HG03095 (cell line): ENCODE results near the gene COL4A2.

Source experiments
- ATAC-seq: cut with Tn5 transposase; IDR thresholded peaks from one replicate; pipeline ENCODE4 v1.9.1; 2021; ENCODE audit warnings: moderate library complexity; ENCODE audit not compliant: unreplicated experiment

COL4A2 gene

DNA sequence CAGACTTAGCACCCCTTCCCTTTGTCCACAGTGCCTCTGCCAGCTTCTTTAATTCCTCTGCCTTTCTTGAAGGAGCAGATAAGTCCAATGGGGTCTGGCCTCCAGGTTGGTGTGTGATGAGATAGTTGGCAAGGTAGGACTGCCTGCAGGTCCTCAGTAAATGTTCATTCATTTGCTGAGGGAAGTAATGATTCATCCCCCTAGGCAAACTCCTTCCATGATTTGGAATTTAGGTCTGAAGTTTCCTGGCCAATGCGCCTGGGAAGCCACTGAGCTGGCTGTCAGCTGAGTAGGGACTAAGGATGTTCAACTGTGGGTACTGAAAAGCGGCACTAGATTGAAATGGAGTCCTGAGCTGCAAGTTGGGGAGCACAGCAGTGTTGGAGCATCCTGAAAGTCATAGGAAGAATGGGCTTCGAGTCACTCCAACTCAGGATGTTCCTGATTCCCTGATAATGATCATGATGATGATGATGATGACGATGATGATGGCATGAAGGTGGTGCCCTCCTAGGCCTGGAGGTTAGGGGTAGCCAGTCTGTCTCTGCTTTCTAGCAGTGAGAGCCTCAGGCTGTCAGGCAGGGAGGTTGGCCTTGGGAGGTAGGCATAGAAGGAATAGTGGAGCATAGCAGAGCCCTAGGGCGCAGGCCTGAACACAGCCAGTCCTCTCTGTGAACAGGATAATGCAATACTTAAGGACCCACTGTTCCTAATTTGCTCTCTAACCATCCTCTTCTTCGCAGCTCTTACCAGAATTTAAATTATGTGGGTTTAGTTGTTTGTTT is 44.7 kb downstream of the COL4A2 start:
- no peak for ATAC-seq

DNA sequence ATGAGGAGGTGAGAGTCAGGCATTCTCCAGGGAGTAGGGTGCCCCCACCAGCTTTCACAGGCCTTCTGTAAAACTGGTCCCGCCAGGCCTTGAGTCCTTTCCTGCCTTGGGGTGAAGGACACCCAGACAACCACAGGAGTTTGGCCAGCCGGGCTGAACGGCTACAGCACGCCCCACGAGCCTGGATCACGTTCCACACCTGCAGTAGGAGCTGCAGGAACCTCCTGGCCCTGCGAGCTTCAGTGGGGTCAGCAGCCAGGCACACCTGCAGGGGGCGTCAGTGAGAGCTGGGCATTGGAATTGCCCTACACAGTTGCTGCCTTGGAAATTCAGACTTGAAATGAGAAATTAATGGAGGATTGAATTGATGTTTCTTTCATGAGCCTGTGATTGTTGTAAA is 45.7 kb downstream of the COL4A2 start:
- ATAC-seq, result no peak

DNA sequence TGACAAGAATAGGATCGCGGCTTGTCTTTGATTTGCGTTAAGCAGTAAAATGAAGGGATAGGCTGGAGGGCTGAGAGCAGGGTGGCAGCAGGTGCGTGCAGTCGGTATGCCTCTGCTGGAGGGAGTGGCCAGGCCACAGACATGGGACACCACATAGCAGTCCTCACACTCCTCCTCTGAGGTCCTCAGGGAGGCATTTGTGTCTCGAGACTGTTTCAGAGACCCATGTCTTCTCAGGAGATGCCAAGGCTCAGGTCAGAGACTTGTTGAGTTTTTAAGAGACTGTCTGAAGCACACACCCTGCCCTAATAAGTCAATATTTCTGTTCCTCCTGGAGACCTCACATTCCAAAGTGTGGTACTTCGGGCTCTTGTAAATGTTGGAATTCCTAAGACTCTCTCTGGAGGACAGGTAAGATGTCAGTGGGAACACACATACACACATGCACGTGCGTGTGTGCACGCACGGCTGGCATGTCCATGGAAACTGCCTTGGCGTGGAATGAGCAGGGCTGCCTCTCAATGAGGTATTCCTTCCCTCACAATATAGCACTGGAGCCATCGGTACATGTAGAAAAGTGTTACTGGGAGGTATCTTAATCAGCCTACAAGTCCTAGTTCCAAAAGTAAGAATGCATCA is 46.4 kb downstream of the COL4A2 start:
- no peak for ATAC-seq

DNA sequence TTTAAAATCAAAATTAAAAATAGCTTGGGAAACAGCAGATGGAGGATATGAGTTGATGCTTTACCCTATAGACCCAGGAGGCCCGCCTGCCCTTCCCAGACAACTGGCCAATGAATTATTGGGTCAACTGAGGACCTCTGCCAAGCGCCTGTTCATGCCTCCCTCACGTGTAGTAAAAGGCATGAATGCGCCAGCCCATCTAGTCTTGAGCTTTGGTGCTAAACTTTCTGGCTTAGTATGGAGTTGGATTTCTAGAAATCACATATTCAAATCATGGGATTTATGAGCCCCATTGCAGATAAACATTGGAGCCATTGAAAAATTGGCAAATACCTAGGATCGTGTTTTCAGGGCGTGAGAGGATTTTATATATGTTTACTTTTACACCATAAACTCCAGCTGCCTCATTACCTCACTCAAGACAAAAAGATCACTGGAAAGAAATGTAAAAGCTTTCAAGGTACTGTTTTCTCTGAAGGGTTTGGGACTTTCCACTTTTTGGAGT is 47.1 kb downstream of the COL4A2 start:
- ATAC-seq, result no peak

DNA sequence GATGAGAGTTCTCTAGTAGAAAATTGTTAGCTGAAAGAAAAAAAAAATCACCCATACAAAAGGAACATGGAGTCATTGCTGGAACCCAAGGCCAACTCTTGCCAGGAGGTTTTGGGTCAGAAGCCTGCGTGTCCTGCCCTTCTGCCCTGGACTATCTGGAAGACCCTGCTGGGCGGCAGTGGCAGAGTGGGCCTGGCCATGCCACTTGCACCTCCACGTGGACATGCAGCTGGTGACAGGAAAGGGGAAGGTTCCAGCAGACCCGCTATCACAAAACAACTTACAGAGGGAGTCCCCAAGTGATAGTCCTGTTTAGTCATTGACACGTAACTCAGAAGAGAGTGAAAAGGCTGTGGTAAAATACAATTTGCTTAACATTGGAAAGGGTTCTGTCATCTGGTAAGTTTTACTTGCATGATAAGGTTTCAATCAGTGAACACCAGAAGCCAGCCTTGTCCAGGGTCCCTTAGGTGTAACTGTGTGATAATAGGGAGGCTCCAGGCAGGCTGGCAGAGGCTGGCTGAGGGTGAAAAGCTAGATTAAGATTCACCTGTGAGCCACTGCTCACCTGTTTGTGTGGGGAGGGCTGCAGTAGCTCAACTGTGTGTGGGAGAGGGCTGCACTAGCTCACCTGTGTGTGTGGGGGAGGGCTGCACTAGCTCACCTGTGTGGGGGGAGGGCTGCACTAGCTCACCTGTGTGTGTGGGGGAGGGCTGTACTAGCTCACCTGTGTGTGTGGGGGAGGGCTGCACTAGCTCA is 47.8 kb downstream of the COL4A2 start:
- ATAC-seq, result no peak

DNA sequence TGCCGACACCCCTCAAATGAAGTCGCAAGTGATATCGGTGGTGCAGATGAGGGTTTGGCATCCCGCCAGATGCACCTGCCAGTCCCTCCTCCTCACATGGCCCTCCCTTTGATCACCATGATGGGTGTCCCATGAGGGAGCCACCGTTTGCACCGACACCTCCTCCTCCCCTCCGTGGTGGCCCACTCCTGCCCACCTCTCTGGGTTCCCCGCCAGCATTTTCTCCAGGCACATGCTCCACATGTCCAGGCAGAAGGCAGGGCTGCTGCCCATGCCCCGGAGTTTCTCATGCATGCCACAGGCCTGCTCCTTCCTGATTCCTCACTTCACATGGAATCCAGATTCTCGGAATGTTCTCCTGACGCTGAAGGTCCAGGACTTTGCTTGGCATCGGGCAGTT is 49.3 kb downstream of the COL4A2 start:
- no peak for ATAC-seq

DNA sequence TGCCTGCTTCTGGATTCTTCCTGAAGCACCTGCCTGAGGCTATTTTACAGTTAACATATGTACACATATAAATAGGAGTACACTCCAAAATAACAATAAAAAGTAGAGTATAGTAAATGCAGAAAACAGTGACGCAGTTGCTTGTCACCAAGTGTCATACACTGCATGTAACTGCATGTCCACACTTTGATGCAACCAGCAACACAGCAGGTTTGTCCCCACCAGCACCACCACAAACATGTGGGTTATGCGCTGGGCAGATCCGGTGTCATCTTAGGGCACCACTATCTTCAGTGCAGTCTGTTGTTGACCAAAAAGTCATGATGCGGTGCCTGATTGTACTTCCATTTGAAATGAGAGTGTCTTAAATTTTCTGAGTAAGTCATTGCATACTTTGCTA is 51.3 kb downstream of the COL4A2 start:
- no peak for ATAC-seq

DNA sequence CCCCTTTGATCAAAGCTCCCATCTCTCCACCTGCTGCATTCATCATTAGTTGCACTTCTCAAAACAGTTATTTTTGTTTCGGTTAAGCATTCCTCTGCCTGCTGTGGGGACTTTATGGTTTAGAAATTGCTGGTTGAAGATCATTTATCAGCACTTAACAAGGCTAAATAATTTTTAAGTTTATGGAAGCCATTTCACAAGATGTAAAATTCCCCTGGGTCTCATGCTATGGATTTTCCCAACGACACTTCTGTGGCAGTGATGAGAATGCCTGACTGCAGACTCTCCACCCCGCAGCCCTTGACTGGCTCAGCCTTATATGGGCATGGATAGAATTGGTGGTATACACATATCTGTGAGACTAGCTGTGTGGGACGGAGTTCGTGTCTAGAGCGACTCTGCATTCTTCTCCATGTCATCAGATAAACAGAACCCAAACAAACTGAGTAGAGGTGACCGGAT is 52.8 kb downstream of the COL4A2 start:
- no peak for ATAC-seq

DNA sequence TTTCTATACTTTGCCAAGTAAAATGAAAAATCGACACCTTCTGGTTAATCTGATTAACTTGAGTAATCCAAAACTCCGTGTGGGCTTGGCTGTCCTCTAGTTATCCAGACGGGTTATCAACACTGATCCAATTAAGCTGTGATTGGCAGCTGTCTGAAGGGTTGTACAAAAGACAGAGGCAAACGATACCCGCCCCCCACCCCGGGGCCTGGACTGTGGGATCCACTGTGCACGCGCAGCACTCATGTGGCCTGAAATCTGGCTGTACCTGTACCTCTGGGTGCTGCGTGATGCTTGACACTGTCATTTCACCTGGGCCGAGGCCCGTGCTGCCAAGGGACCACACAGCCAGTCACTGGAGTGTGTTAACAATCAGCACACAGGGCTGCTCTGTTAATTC is 53.5 kb downstream of the COL4A2 start:
- ATAC-seq, result no peak

DNA sequence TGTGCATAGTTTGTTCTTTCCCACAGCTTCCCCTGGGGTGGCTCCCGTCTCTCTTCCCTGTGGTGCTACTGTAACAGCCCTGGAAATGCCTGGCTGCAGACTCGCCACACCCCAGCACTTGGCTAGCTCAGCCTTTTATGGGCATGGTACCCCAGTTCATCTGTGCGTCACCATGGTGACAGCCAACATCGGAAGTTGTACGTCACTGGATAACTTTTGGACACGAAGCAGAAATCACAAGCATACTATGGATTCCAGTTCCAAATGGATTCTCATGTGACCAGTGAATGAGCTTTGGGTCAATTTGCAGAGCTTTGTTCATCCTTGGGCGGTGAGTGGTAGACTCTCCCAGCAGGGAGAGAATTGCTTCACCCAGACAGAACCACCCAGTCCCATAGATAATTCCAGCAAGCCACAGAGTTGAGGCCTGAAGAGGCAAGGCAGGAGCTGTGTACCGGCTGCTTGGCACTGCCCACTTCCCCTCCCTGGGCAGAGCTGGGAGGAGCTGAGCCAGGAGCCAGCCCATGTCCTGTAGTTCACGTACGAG is 54.4 kb downstream of the COL4A2 start:
- no peak for ATAC-seq

DNA sequence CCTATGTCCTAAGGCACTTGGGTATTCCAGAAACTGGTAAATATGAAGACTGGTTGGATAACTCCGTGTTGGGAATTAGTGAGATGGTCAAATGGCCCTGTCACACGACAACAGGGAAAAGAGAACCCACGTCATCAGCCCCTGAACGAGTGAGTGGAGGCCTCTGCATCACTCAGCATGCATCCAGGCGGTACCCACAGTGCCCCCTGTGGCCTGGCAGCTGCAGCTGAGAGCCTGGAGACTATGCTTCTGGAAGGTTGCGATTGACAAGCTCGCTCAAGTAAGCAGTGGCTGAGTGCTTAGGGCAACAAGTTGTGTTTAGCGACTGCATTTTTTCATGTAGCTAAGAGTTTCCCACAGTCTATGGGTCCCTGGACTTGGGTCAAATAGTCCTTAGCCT is 55.9 kb downstream of the COL4A2 start:
- no peak for ATAC-seq

DNA sequence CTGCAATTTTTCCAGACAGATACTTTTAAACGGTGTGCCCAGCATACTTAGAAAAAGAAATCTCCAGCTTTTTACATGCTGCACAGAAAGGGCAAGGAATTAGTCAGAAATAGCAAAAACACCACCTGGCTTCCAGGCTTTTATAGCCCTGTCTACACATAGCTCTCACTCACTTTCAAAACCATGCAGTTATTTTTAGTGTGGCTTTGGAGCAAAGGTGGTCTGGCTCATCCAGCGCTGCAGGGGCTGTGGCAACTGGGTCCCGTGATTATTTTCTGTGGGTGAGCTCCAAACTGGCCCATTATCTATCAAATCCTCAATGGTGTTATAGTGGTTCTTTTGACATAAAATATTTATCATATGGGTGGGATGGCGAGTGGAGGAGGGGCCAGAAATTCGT is 57.0 kb downstream of the COL4A2 start:
- ATAC-seq, result no peak

DNA sequence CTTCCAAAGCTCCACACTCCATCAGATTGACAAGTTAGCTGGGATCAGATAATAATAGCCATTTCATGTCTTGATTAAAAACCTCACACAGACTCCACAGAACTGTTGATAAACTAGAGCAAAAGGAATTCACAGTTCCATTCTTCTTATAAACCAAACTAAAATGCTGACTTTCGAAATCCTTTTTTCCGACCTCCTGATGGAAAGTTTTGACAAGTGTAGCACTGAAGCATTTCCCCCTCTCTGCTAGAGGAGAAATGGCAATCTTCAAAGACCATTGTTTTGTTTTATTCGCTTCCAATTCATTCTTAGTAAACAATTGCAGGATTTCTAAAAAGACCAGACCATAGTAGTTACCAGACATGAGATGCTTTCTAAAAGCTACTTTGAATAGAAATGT is 58.8 kb downstream of the COL4A2 start:
- no peak for ATAC-seq

DNA sequence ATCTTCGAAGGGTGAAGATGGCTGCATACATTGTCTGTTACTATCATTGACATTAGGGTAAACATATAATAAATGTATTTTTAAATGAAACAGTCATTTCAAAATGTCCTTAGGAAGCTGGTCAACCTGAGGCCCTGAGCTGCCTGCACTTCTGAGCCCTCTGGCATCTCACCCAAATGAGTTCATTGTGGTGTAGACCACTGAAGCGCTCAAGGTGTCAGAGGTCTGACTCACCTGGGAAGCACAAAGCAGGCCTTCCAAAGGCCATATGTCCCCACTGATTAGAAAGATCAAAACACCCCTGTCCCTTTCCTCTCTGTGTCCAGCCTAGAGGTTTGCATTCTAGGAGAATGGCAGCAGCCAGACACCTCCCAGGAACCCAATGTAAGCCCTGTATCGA is 59.6 kb downstream of the COL4A2 start:
- ATAC-seq, result no peak

DNA sequence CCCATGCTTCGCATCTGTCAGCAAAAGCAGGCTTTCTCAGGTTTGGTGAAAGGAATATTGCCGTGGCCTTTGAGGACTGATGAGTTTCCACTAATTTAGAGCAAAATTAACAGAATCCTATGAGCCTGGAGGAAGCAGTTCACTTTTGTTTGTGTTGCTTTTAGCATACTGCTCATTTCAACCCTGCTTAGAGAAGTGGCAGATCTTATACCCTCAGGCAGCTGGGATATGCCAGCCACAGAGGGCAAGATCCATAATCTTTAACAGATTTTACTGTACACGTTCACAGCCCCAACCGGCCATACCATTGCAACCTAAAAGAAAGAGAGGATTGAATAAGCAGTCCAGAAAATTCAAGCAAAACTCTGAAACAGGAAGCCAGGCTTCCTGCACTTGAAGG is 60.5 kb downstream of the COL4A2 start:
- ATAC-seq, result no peak

DNA sequence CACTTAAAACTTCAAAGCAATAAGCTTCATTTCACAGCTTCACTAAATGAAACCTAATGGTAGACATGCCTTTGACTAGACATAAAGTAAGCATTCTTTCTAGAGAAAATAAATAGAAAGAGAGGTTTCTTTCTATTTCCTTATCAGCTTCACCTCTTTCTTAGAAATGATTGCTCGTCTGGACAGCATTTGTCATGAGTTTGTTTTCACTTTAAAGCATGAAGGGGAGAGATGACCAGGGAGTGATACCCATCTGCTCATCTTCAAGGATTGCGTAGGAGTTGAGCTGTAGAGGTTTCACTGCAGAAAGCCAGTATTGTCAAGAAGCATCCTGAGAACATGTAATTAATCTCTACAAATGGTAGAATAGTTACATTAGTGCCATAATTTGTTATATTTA is 61.3 kb downstream of the COL4A2 start:
- no peak for ATAC-seq

DNA sequence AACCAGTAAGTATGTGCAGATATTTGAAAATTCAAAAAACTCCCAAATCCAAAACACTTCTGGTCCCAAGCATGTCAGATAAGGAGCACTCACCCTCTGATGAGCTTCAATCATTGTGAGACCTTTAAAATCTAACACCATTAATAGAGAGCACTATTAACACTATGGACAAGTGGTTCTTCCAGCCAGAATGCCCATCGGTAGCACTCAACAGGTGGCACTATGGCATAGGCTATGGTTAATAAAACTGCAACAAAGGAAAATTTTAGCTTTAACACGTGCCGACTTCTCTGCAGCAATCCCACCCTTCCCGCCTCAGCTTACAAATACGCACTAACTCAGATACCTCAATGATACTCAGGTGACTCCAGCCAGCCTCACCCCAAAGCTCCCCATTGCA is 62.3 kb downstream of the COL4A2 start:
- ATAC-seq, result no peak

DNA sequence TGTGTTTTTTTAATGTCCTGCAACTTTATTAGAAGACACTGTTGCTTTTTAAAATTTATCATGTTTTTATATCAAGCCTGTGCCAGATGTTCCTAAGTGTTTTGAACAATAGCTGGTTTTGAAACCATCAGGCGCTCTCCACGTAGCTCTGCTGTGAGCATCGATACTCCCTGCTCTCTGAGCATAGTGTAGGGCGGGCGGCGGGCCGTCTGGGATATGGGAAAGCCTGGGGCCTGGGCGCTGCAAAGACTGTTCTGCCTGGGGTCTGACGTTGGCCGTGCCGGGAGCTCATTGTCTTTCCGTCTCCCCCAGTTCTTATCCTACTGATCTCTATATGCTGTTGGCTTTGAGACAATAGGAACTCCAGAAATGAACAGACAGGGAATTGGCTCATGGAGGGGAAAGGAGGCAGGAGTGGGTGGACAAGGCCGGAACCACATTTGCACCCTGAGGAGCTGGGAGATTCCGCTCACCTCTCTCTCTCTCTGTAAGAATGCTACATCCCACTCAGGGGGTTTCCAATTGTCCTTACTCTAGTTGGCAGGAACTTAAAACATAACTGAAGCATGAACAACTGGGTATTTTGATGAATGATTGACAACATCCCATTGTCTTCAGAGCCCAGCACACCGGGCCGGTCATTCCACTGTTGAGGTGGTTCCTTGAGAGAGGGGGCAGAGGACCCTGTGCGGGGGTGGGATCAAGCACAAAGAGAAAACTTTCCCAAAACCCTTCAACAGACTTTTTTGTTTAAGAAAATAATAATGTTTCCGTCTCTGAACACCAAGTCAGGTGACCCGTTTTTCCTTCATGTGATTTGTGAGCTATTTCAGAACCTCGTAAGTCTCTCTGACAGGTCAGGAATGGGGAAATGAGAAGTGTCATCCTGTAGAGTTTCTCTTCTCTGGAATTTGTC is 64.7 kb downstream of the COL4A2 start:
- no peak for ATAC-seq

DNA sequence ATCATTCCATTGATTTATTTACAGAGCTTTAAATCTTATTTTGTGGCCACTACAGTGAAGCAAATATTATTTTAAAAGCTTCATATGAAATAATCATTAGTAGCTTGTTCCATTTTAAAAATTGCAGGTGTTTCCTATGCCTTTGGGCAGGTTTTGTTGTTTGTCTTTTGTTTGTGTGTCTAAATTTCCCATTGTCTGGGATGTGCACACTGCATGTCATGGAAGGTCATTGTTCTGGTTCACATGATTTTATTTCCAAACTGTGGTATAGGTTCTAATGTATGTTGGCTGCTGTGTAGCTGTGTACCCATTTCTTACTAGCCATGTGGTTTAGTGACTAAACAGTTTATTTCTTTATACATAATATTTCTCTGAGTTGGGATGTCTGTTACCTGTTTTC is 65.6 kb downstream of the COL4A2 start:
- no peak for ATAC-seq

DNA sequence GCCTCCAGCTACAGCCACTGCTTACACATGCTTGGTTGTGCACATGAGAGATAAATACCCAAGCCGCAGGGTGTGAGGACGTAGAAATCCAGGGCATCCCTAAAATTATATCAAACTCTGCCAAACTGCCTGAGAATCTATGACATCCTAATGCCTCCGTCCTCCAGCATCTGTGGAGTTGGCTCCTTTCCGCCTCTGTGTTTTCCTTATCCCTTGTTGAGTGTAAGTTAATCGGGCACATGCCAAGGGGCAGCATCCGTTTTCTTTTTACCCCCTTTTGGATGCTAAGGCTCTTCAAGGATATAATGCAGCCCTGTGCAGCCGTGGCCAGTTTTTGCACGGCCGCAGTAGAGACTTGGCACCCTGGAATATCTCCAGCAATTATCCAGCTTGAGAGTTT is 66.5 kb downstream of the COL4A2 start:
- no peak for ATAC-seq
